SK-N-SH treated with all-trans-retinoic acid at 6 μM for 48 hours (cell line): ENCODE data around the gene ADAMTS18.

ENCODE experiments used
- CREB5 ChIP-seq: fragments of 250-450 bp; sonication (Bioruptor Pico); IDR thresholded peaks from 2 replicates; pipeline ENCODE4 v1.5.1; 2020; ENCODE audit warnings: low read depth, mild to moderate bottlenecking, moderate library complexity
- POU6F1 ChIP-seq: fragments of 250-450 bp; sonication (Bioruptor Pico); IDR thresholded peaks from 2 replicates; pipeline ENCODE4 v1.8.0; 2021; ENCODE audit warnings: low read depth, mild to moderate bottlenecking, moderate library complexity, borderline replicate concordance
- ZNF8 ChIP-seq: fragments of 450-650 bp; formaldehyde crosslinking; IDR thresholded peaks from 2 replicates; pipeline ENCODE4 v1.5.0; 2020; ENCODE audit warnings: mild to moderate bottlenecking, moderate library complexity

GRCh38 chr16:77359065-77359502, 75.8 kb downstream of the ADAMTS18 start:
- TF ChIP-seq ZNF8, result no peak
- TF ChIP-seq CREB5 (CRISPR knock-in tag), result no peak
- TF ChIP-seq POU6F1 (CRISPR knock-in tag), result no peak
